ENCODE measurements around the gene PTCRA.

DNA sequence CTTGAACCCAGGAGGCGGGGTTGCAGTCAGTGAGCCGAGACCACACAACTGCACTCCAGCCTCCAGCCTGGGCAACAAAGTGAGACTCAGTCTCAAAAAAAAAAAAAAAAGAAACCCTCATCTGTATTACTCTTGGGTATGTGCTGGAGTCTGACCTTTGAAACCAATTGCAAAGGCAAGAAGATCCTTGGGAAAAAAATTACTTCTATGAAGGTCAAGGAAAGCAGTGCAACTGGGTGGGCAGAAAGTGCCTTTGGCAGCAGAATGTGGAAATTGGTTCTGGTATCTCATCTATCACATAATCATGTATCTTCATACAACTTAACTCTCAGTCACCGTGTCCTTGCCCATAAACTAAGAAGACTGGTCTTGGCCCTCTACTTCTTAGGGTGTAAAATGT is 44.1 kb upstream of the PTCRA start:
- TF ChIP-seq CTCF (IDR thresholded peaks at IDR 0.05) (no peak), POLR2A (IDR thresholded peaks at IDR 0.05) (no peak), POLR2AphosphoS5 (IDR thresholded peaks at IDR 0.05; ENCODE audit: insufficient read depth in 1 of 2, low read depth in 1 of 2) (no peak)
